Caco-2 (cell line): ENCODE data around the gene PLA2G4C. TPM values are rescaled to one million over a fixed set of nuclear protein-coding genes. Genes with fewer than 3 reads are reported as not detected.

ENCODE experiments used
- BruUV-seq: library from RNA; stranded (reverse); fragments of 400-500 nt; replicated peaks from 2 replicates; lab custom pipeline; 2021; lab: Mats Ljungman, UMichigan
- CTCF ChIA-PET: fragments of 300-600 bp; sonication (Branson Sonifier 250); formaldehyde crosslinking; loops from one replicate; lab custom pipeline; 2022; ENCODE audit warnings: antibody characterized with exemption; lab: Charles Lee
- POLR2A ChIA-PET: fragments of 300-600 bp; sonication (Branson Sonifier 250); formaldehyde crosslinking; loops from one replicate; lab custom pipeline; 2022; ENCODE audit warnings: antibody characterized with exemption; lab: Charles Lee
- DNase-seq, 2 experiments: peaks; one replicate each; pipeline versions ENCODE4 v3.0.0 to v3.0.0-alpha.2; 2020 to 2022
- H3K27me3 ChIP-seq: replicated peaks from 2 replicates; pipeline ENCODE4 v1.6.0; 2011; ENCODE audit warnings: low read length; ENCODE audit not compliant: control insufficient read depth, insufficient read depth
- H3K36me3 ChIP-seq: 2 replicates; pipeline ENCODE4 v1.5.1; 2011; ENCODE audit warnings: low read length; ENCODE audit not compliant: control insufficient read depth, insufficient read depth
- H3K4me1 ChIP-seq: fragments of 250-450 bp; sonication (Bioruptor Pico); 2 replicates; pipeline ENCODE4 v1.5.1; 2020; ENCODE audit warnings: mild to moderate bottlenecking
- H3K4me3 ChIP-seq: 2 replicates; pipeline ENCODE4 v1.5.1; 2011; ENCODE audit warnings: low read depth, mild to moderate bottlenecking, control low read depth, low read length
- H3K9me3 ChIP-seq: fragments of 250-450 bp; sonication (Bioruptor Pico); 2 replicates; pipeline ENCODE4 v1.5.1; 2020; ENCODE audit warnings: mild to moderate bottlenecking, moderate library complexity
- H3K27ac Mint-ChIP-seq: one replicate; pipeline ENCODE4 v1.8.0; 2022; ENCODE audit warnings: mixed read lengths; ENCODE audit not compliant: unreplicated experiment
- H3K27me3 Mint-ChIP-seq: one replicate; pipeline ENCODE4 v1.8.0; 2022; ENCODE audit warnings: mixed read lengths; ENCODE audit not compliant: insufficient read depth, unreplicated experiment
- H3K36me3 Mint-ChIP-seq: one replicate; pipeline ENCODE4 v1.8.0; 2022; ENCODE audit warnings: mild to moderate bottlenecking, mixed read lengths; ENCODE audit not compliant: insufficient read depth, unreplicated experiment
- H3K4me1 Mint-ChIP-seq: one replicate; pipeline ENCODE4 v1.8.0; 2022; ENCODE audit warnings: low read depth, mixed read lengths; ENCODE audit not compliant: unreplicated experiment
- H3K4me3 Mint-ChIP-seq: one replicate; pipeline ENCODE4 v1.8.0; 2022; ENCODE audit warnings: mild to moderate bottlenecking, moderate library complexity, mixed read lengths; ENCODE audit not compliant: unreplicated experiment
- H3K9me3 Mint-ChIP-seq: one replicate; pipeline ENCODE4 v1.8.0; 2022; ENCODE audit warnings: mixed read lengths; ENCODE audit not compliant: unreplicated experiment
- intact Hi-C: fragments of 100-400 bp; cut with micrococcal nuclease; formaldehyde crosslinking; loops from one replicate; pipeline ENCODE4 v1.10.0; 2022; ENCODE audit not compliant: unreplicated experiment
- total RNA-seq: library from RNA; stranded (reverse); gene quantifications from 2 replicates; pipeline ENCODE4 v1.2.3, GENCODE V29; 2022
- TF ChIP-seq, protein P1 (sequence below), 2 experiments: fragments of 200-600 bp in 1 of 2; IDR thresholded peaks; 1 replicate in 1 of 2; 2 replicates in 1 of 2; pipeline versions ENCODE4 v1.5.1 to v1.8.0; 2011 to 2022; ENCODE audit warnings: antibody characterized with exemption in 1 of 2, control low read depth in 1 of 2, inconsistent platforms in 1 of 2, low read depth in 1 of 2, low read length in 1 of 2, mild to moderate bottlenecking in 1 of 2, moderate library complexity in 1 of 2; ENCODE audit not compliant: insufficient read depth in 1 of 2, severe bottlenecking in 1 of 2, unreplicated experiment in 1 of 2

PLA2G4C gene
- total RNA-seq, 1 experiment from 2014 or later = 1.5 TPM

DNA sequence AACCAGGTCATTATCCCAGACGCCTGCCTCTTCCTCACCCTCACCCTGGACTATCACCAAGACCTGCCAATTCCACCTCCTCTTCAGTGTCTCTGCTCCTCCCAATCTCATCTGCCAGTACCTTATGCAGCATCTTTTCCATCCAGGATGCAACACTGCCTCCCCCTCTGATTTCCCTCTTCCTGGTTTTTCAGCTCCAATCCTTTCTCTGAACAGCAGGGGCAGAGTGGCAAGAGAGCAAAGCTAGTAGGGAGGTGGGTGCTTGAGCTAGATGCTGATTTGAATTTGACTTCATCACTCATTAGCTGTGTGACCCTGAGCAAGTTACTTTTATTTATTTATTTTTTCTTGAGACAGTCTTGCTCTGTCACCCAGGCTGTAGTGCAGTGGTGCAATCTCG, 41.2 kb downstream of the PLA2G4C start:
- CTCF ChIA-PET = no interaction called here
- no peak overlapping the region for H3K4me3 Mint-ChIP-seq
- intact Hi-C loops = no loop called here

DNA sequence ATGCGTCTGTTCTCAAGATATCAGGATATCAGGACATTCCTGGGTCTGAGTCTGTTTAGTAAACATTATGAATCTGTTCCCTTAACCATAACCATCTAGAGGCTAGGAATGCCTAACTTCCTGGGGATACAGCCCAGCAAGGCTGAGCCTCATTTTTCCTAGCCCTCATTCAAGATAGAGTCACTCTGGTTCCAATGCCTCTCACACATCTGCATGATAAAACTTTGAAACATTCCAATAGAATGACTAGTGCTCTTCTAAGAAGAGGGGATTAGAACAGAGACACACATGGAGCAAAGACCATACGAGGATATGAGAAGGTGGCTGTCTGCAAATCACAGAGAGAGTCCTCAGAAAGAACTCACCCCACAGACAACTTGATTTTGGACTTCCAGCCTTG, 46.1 kb downstream of the PLA2G4C start:
- intact Hi-C loops = no loop called here
- CTCF ChIA-PET = no interaction called here
- H3K36me3 ChIP-seq = no peaks in the 10 kb centered on the region
- no peaks in the 10 kb centered on the region for H3K9me3 Mint-ChIP-seq
- DNase-seq = no peak
- no peaks in the 10 kb centered on the region for H3K9me3 ChIP-seq
- no peaks in the 10 kb centered on the region for H3K4me1 Mint-ChIP-seq
- H3K27me3 Mint-ChIP-seq = no peaks in the 10 kb centered on the region
- no peak overlapping the region for H3K4me3 ChIP-seq
- H3K27me3 ChIP-seq = no peaks in the 10 kb centered on the region
- no TSS peak for BruUV-seq
- H3K27ac Mint-ChIP-seq = no peak overlapping the region
- no peaks in the 10 kb centered on the region for H3K4me1 ChIP-seq
- H3K4me3 Mint-ChIP-seq = no peak overlapping the region
- TF ChIP-seq, protein P1, sequence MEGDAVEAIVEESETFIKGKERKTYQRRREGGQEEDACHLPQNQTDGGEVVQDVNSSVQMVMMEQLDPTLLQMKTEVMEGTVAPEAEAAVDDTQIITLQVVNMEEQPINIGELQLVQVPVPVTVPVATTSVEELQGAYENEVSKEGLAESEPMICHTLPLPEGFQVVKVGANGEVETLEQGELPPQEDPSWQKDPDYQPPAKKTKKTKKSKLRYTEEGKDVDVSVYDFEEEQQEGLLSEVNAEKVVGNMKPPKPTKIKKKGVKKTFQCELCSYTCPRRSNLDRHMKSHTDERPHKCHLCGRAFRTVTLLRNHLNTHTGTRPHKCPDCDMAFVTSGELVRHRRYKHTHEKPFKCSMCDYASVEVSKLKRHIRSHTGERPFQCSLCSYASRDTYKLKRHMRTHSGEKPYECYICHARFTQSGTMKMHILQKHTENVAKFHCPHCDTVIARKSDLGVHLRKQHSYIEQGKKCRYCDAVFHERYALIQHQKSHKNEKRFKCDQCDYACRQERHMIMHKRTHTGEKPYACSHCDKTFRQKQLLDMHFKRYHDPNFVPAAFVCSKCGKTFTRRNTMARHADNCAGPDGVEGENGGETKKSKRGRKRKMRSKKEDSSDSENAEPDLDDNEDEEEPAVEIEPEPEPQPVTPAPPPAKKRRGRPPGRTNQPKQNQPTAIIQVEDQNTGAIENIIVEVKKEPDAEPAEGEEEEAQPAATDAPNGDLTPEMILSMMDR (IDR thresholded peaks at IDR 0.05; ENCODE audit: insufficient read depth in 1 of 2, low read depth in 1 of 2, low read length in 1 of 2, severe bottlenecking in 1 of 2, unreplicated experiment in 1 of 2) = no peak
- no peaks in the 10 kb centered on the region for H3K36me3 Mint-ChIP-seq
- POLR2A ChIA-PET = no interaction called here

More for the DNA sequence above, 41.2 kb downstream of the PLA2G4C start:
- Mint-ChIP-seq H3K36me3 (no peaks in the 10 kb centered on the region), H3K27ac (no peak overlapping the region), H3K4me1 (no peaks in the 10 kb centered on the region), H3K9me3 (no peaks in the 10 kb centered on the region), H3K27me3 (peaks cover 2% of the 10 kb centered on the region)
- H3K4me3 ChIP-seq = no peak overlapping the region
- POLR2A ChIA-PET = no interaction called here
- 0 out of 2 replicates have a peak, but pooled peaks cover 3% of the 10 kb centered on the region for H3K9me3 ChIP-seq
- H3K4me1 ChIP-seq = no peaks in the 10 kb centered on the region
- peak in 1 of 2 experiments; percentile 8 for DNase-seq
- no TSS peak for BruUV-seq
- TF ChIP-seq, protein P1 (IDR thresholded peaks at IDR 0.05; ENCODE audit: insufficient read depth in 1 of 2, low read depth in 1 of 2, low read length in 1 of 2, severe bottlenecking in 1 of 2, unreplicated experiment in 1 of 2) = no peak
- H3K36me3 ChIP-seq = no peaks in the 10 kb centered on the region
- H3K27me3 ChIP-seq = no peaks in the 10 kb centered on the region; the same call in 1 of the 2 replicates

- DNase-seq = no peak
- CTCF ChIA-PET = no interaction called here
- Mint-ChIP-seq H3K27ac (no peak overlapping the region), H3K36me3 (no peaks in the 10 kb centered on the region), H3K9me3 (no peaks in the 10 kb centered on the region), H3K27me3 (no peaks in the 10 kb centered on the region), H3K4me1 (no peaks in the 10 kb centered on the region), H3K4me3 (no peak overlapping the region)
- intact Hi-C loops = no loop called here
- H3K4me3 ChIP-seq = no peak overlapping the region
- H3K27me3 ChIP-seq = no peaks in the 10 kb centered on the region
- TF ChIP-seq, protein P1 (IDR thresholded peaks at IDR 0.05; ENCODE audit: insufficient read depth in 1 of 2, low read depth in 1 of 2, low read length in 1 of 2, severe bottlenecking in 1 of 2, unreplicated experiment in 1 of 2) = no peak
- no peaks in the 10 kb centered on the region for H3K36me3 ChIP-seq
- POLR2A ChIA-PET = no interaction called here
- no peaks in the 10 kb centered on the region for H3K4me1 ChIP-seq
- H3K9me3 ChIP-seq = no peaks in the 10 kb centered on the region
- no TSS peak for BruUV-seq
Measured at GRCh38 chr19:48061401-48062344, 48.9 kb downstream of the PLA2G4C start.
